ENCODE data around the gene PARG.
"Not testable (repeated sequence)": the region's sequence is repeated elsewhere in the genome, so short reads cannot be mapped to it uniquely, and the experiment has no call there.

- TF ChIP-seq, protein P1, sequence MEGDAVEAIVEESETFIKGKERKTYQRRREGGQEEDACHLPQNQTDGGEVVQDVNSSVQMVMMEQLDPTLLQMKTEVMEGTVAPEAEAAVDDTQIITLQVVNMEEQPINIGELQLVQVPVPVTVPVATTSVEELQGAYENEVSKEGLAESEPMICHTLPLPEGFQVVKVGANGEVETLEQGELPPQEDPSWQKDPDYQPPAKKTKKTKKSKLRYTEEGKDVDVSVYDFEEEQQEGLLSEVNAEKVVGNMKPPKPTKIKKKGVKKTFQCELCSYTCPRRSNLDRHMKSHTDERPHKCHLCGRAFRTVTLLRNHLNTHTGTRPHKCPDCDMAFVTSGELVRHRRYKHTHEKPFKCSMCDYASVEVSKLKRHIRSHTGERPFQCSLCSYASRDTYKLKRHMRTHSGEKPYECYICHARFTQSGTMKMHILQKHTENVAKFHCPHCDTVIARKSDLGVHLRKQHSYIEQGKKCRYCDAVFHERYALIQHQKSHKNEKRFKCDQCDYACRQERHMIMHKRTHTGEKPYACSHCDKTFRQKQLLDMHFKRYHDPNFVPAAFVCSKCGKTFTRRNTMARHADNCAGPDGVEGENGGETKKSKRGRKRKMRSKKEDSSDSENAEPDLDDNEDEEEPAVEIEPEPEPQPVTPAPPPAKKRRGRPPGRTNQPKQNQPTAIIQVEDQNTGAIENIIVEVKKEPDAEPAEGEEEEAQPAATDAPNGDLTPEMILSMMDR (IDR thresholded peaks at IDR 0.05; ENCODE audit: insufficient read depth, low read length), result not testable (repeated sequence)
- not testable (repeated sequence) for TF ChIP-seq REST (IDR thresholded peaks at IDR 0.05; ENCODE audit: insufficient replicate concordance, low read depth); POLR2AphosphoS5 (IDR thresholded peaks at IDR 0.05; ENCODE audit: low read depth); GABPA (IDR thresholded peaks at IDR 0.05; ENCODE audit: low read depth)
Observed at GRCh38 chr10:49931276-49931675, 10.6 kb downstream of the PARG start.

All from HL-60 (cell line).